GM21381 (cell line): ENCODE results near the gene BRPF1.

Source experiments
- ATAC-seq: cut with Tn5 transposase; IDR thresholded peaks from one replicate; pipeline ENCODE4 v1.9.1; 2021; ENCODE audit warnings: mild to moderate bottlenecking, moderate library complexity; ENCODE audit not compliant: unreplicated experiment

Gene BRPF1

GRCh38 chr3:9786825-9787669 lies 55.5 kb downstream of the BRPF1 start:
- ATAC-seq: no peak

DNA sequence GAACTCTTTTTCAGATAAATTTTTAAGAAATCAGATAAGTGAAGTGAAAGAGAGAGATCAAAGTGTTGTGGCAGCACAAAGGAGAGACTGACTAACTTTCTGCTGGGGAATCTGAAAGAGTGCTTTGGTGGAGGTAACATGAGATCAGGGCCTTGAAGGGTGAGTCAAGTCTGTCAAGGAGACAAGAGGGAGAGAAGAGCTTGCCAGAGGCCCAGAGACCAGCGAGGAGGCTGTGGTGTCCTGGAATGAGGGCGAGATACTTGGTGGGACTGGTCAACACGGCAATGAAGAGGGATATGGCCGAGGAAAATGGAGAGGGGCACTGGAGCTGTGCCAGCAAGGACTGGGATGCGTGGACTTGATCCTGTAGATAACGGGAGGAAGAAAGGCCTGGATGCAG lies 56.2 kb downstream of the BRPF1 start:
- ATAC-seq: no peak

DNA sequence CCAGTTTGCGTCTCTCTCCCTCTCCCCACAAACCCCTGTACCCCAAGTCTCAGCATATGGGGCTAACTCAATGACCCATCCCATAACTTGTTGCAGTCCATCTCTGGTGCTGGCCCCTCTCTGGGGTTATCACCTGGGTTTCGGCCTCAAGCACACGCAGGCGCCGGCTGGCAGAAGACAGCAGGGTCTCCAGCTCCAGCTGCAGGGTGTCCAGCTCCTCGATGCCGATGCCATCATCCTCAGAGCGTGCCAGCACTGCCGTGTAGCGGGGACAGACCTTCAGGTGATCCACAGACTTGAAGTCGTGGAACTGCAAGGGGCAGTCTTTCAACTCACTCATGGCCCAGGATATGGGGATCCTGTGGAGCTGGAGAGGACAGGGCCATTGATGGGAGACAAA lies 59.6 kb downstream of the BRPF1 start:
- ATAC-seq: no peak

DNA sequence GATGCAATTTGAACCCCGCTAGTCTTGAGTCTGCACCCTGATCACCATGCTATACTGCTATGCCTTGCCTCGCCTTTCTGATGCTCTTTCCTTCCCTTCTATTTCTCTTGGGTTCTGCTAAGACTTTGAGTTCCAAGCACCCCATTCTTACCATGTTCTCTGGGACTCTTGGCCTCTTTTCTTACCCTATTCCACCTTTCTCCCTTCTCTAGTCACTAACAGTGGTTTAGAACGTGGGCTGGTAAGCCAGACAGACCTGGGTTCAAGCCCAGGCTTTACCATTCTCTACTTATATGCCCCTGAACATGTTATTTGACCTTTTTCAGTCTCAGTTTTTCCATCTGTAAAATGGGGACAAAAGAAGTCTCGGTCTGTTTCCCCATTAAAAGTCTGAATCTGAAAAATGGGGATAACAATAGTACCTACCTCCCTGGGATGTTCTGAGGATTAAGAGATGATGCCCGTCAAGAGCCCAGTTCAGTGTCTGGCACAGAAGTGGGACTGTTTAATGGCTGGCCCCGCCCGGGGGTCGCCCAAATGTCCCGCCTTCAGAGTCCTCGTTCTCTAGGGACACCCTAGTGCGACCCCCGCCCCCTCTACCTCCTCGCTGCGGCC lies 60.4 kb downstream of the BRPF1 start:
- ATAC-seq: no peak

- peak; percentile 79 for ATAC-seq
Measured at GRCh38 chr3:9792405-9793160, 61.0 kb downstream of the BRPF1 start, which contains the start of the genes ARPC4 and TADA3. Gene ARPC4 (plus strand): TSS chr3:9793082. CDS start chr3:9793122, 40 bp downstream. Gene TADA3 (minus strand): TSS chr3:9792473. CDS start chr3:9791466, 1,007 bp downstream.

DNA sequence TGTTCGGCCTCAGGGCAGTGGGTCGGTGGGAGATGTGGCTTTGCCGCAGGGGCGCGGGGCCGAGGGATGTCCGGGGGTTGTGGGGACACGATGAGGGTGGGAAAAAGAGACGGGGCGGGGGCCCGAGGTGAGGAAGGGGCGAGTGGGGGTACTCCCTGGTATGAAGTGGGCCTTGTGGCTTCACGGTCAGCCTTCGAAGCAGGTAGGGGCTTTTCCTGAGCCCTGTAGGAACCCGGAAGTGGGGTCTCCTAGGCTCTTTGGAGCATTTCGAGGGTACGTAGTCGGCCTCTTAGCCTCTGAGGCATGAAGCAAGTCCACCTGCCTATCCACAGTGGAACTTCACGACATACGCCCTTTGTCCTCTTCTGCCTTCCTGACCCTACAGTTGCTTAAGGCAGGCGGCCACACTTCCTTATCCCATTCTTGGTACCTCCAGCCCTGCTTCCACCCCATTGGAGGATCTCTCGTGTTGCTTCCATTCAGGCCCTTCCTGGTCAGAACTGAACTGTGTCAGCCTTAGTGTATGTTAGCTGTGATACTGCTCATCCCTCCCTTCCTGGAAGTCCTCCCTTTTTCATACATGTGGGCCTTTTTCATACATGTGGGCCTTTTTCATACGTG lies 61.7 kb downstream of the BRPF1 start:
- peak; percentile 0 for ATAC-seq

DNA sequence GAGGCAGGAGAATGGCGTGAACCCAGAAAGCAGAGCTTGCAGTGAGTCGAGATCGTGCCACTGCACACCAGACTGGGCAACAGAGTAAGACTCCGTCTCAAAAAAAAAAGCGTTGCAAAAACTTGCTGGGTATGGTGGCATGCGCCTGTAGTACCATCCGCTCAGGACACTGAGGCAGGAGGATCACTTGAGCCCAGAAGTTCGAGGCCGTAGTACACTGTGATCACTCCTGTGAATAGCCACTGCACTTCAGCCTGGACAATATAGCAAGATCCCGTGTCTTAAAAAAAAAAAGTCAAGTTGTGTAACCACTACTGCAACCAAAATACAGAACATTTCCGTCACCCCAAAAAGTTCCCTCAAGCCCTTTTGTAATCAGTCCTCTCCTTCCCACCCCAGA lies 62.9 kb downstream of the BRPF1 start:
- no peak for ATAC-seq

GRCh38 chr3:9795207-9795606 lies 63.7 kb downstream of the BRPF1 start:
- ATAC-seq: no peak

DNA sequence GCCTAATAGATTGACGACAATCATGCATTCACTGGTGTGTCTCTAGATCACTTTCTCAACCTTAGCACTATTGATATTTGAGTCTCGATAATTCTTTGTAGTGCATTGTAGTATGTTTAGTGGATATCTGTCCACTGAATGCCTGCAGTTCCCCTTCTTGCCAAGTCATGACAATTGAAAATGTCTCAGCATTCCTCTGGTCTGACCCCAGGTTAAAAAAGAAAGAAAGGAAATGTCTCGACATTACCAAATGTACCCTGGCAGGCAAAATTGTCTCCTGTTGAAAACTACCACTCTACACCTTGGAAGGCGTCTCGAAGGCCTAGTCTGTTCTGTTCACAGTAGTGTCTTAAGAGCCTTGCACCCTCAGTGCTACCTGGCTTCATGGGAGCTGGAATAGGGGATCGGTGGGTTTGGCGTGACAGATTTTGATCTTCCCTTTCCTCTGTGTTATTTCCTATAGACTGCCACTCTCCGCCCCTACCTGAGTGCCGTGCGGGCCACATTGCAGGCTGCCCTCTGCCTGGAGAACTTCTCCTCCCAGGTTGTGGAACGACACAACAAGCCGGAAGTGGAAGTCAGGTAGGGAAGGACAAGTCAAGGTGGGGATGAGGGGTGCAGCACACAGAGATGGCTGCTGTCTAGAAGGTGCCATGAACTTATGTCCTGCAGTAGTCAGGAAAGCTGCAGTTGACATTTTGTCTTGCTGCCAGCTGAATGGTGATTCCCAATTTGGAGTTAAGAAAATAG lies 65.8 kb downstream of the BRPF1 start:
- no peak for ATAC-seq
